HepG2 (cell line): ENCODE measurements around the gene MAN1A1. TPM values are rescaled to one million over a fixed set of nuclear protein-coding genes. Genes with fewer than 3 reads are reported as not detected.
A peak's percentile ranks its signal among the peaks of the same experiment; 100 is the strongest.

Experiments used
- ETV5 ChIP-seq: IDR thresholded peaks from 2 replicates; pipeline ENCODE4 v1.6.1; 2018; ENCODE audit warnings: missing biosample characterization, missing genetic modification reagents, inconsistent platforms, borderline replicate concordance
- FOXM1 ChIP-seq: sonication (generic); formaldehyde crosslinking; IDR thresholded peaks from 2 replicates; pipeline ENCODE4 v1.5.0; 2020; ENCODE audit warnings: missing genetic modification reagents
- IKZF1 ChIP-seq: fragments of 450-650 bp; IDR thresholded peaks from 2 replicates; pipeline ENCODE4 v1.7.1; 2016
- MTA1 ChIP-seq: sonication (generic); formaldehyde crosslinking; IDR thresholded peaks from 2 replicates; pipeline ENCODE4 v1.4.0; 2020; ENCODE audit warnings: missing genetic modification reagents, mild to moderate bottlenecking, borderline replicate concordance
- MXD3 ChIP-seq: IDR thresholded peaks from 2 replicates; pipeline ENCODE4 v1.6.1; 2016; ENCODE audit warnings: mild to moderate bottlenecking, missing biosample characterization, missing genetic modification reagents
- NFE2L2 ChIP-seq: fragments of 150-350 bp; IDR thresholded peaks from 2 replicates; pipeline ENCODE4 v1.6.1; 2014; ENCODE audit warnings: low read length
- PHF21A ChIP-seq: sonication (generic); formaldehyde crosslinking; IDR thresholded peaks from 2 replicates; pipeline ENCODE4 v1.5.0; 2020; ENCODE audit warnings: mild to moderate bottlenecking, missing genetic modification reagents
- PRMT3 ChIP-seq: sonication (generic); formaldehyde crosslinking; IDR thresholded peaks from 2 replicates; pipeline ENCODE4 v1.8.1; 2022; ENCODE audit warnings: low read depth, mild to moderate bottlenecking, moderate library complexity, missing genetic modification reagents, borderline replicate concordance
- RAD51 ChIP-seq: fragments of 450-650 bp; IDR thresholded peaks from 2 replicates; pipeline ENCODE4 v1.6.1; 2016; ENCODE audit warnings: borderline replicate concordance
- RXRB ChIP-seq: IDR thresholded peaks from 2 replicates; pipeline ENCODE4 v1.6.1; 2016; ENCODE audit warnings: borderline replicate concordance, missing genetic modification reagents, missing compliant biosample characterization
- SIX1 ChIP-seq: sonication (generic); formaldehyde crosslinking; IDR thresholded peaks from 2 replicates; pipeline ENCODE4 v1.4.0; 2020; ENCODE audit warnings: missing genetic modification reagents, borderline replicate concordance
- SKI ChIP-seq: fragments of 450-650 bp; IDR thresholded peaks from one replicate; pipeline ENCODE4 v1.6.1; 2018; ENCODE audit warnings: mild to moderate bottlenecking; ENCODE audit not compliant: partially characterized antibody
- SMC3 ChIP-seq: IDR thresholded peaks from 2 replicates; pipeline ENCODE4 v1.6.1; 2011; ENCODE audit warnings: low read length, improper control_type of control experiment
- TAF15 ChIP-seq: fragments of 200-400 bp; formaldehyde crosslinking; IDR thresholded peaks from one replicate; pipeline ENCODE4 v1.6.1; 2018; ENCODE audit warnings: mild to moderate bottlenecking, low read depth, low read length; ENCODE audit not compliant: poor library complexity, severe bottlenecking
- TBL1XR1 ChIP-seq: fragments of 150-350 bp; IDR thresholded peaks from 2 replicates; pipeline ENCODE4 v1.6.1; 2014; ENCODE audit warnings: borderline replicate concordance, low read length; ENCODE audit not compliant: partially characterized antibody
- TEAD3 ChIP-seq: optimal IDR thresholded peaks from 2 replicates; pipeline ENCODE3; 2016; ENCODE audit warnings: borderline replicate concordance
- TOPORS ChIP-seq: sonication (generic); formaldehyde crosslinking; IDR thresholded peaks from 2 replicates; pipeline ENCODE4 v1.8.0; 2023; ENCODE audit warnings: mild to moderate bottlenecking, missing genetic modification reagents
- XBP1 ChIP-seq: sonication (generic); formaldehyde crosslinking; IDR thresholded peaks from 2 replicates; pipeline ENCODE4 v1.5.0; 2020; ENCODE audit warnings: missing genetic modification reagents
- ZBTB1 ChIP-seq: sonication (generic); formaldehyde crosslinking; IDR thresholded peaks from 2 replicates; pipeline ENCODE4 v1.4.0; 2020; ENCODE audit warnings: missing genetic modification reagents, borderline replicate concordance
- ZBTB7A ChIP-seq: sonication (generic); formaldehyde crosslinking; IDR thresholded peaks from 2 replicates; pipeline ENCODE4 v1.8.0; 2022; ENCODE audit warnings: mild to moderate bottlenecking, missing genetic modification reagents
- ZFP41 ChIP-seq: sonication (generic); formaldehyde crosslinking; IDR thresholded peaks from 2 replicates; pipeline ENCODE4 v1.4.0; 2020; ENCODE audit warnings: mild to moderate bottlenecking, missing genetic modification reagents, borderline replicate concordance
- ZKSCAN5 ChIP-seq: sonication (generic); formaldehyde crosslinking; IDR thresholded peaks from 2 replicates; pipeline ENCODE4 v1.5.1; 2020; ENCODE audit warnings: mild to moderate bottlenecking, missing genetic modification reagents
- ZNF10 ChIP-seq: sonication (generic); formaldehyde crosslinking; IDR thresholded peaks from 2 replicates; pipeline ENCODE4 v1.4.0; 2020; ENCODE audit warnings: mild to moderate bottlenecking, low read depth, missing genetic modification reagents, borderline replicate concordance
- ZNF18 ChIP-seq: sonication (generic); formaldehyde crosslinking; IDR thresholded peaks from 2 replicates; pipeline ENCODE4 v1.8.0; 2022; ENCODE audit warnings: mild to moderate bottlenecking, missing genetic modification reagents; ENCODE audit not compliant: insufficient replicate concordance
- ZNF234 ChIP-seq: sonication (generic); formaldehyde crosslinking; conservative IDR thresholded peaks from 2 replicates; pipeline ENCODE4 v1.5.1; 2020; ENCODE audit warnings: mild to moderate bottlenecking, missing genetic modification reagents
- ZNF253 ChIP-seq: sonication (generic); formaldehyde crosslinking; IDR thresholded peaks from 2 replicates; pipeline ENCODE4 v1.8.0; 2022; ENCODE audit warnings: mild to moderate bottlenecking, missing genetic modification reagents, borderline replicate concordance
- ZNF260 ChIP-seq: sonication (generic); formaldehyde crosslinking; IDR thresholded peaks from 2 replicates; pipeline ENCODE4 v1.4.0; 2020; ENCODE audit warnings: missing genetic modification reagents, low read depth, mild to moderate bottlenecking, borderline replicate concordance
- ZNF496 ChIP-seq: sonication (generic); formaldehyde crosslinking; IDR thresholded peaks from 2 replicates; pipeline ENCODE4 v1.8.1; 2023; ENCODE audit warnings: mild to moderate bottlenecking, moderate library complexity, missing genetic modification reagents; ENCODE audit not compliant: insufficient replicate concordance
- ZNF775 ChIP-seq: sonication (generic); formaldehyde crosslinking; IDR thresholded peaks from 2 replicates; pipeline ENCODE4 v1.4.0; 2020; ENCODE audit warnings: missing genetic modification reagents, mild to moderate bottlenecking, moderate library complexity, borderline replicate concordance
- ZNF780A ChIP-seq: sonication (generic); formaldehyde crosslinking; IDR thresholded peaks from 2 replicates; pipeline ENCODE4 v1.8.0; 2022; ENCODE audit warnings: mild to moderate bottlenecking, missing genetic modification reagents, moderate library complexity
- ZNF878 ChIP-seq: sonication (generic); formaldehyde crosslinking; IDR thresholded peaks from 2 replicates; pipeline ENCODE4 v1.8.1; 2023; ENCODE audit warnings: mild to moderate bottlenecking, missing genetic modification reagents, moderate library complexity
- ZNF891 ChIP-seq: sonication (generic); formaldehyde crosslinking; IDR thresholded peaks from 2 replicates; pipeline ENCODE4 v1.5.0; 2020; ENCODE audit warnings: mild to moderate bottlenecking, missing genetic modification reagents
- polyA plus RNA-seq, 8 experiments: library from polyadenylated mRNA; depleted of rRNA in 3 of 8; stranded (reverse) in 7 of 8; unstranded in 1 of 8; fragments of >200 nt; fragmentation: Illumina TruSeq in 4 of 8; extraction: Trizol in 4 of 8; gene quantifications; 2 replicates each; pipeline versions ENCODE4 v1.2.1 to v1.2.3, GENCODE V29; 2011 to 2016; ENCODE audit warnings: low read depth in 4 of 8, missing spikeins in 1 of 8, mixed read lengths in 1 of 8; ENCODE audit not compliant: insufficient read depth in 1 of 8
- total RNA-seq, 5 experiments: library from RNA; depleted of rRNA; stranded (reverse); fragments of >200 nt; fragmentation: Illumina TruSeq; extraction: Trizol; gene quantifications; 2 replicates each; pipeline ENCODE4 v1.2.3, GENCODE V29; 2016; ENCODE audit warnings: low read depth in 1 of 5

Gene MAN1A1
- total and polyA plus RNA-seq, 2 of the 13 experiments (the other 11 are each of a cell fraction or from before 2014, with no cell fraction given), result 156 to 236 TPM

GRCh38 chr6:119348096-119348747, 1.3 kb downstream of the MAN1A1 start (continued):
- TF ChIP-seq PRMT3 (CRISPR knock-in tag) (no peak), ZNF18 (CRISPR knock-in tag) (no peak), SKI (peak; percentile 78), ZKSCAN5 (CRISPR knock-in tag) (no peak), ZNF775 (CRISPR knock-in tag) (no peak), ZNF780A (CRISPR knock-in tag) (no peak), ETV5 (CRISPR knock-in tag) (no peak), ZBTB7A (no peak; the same call in 1 of the 2 replicates), ZNF260 (CRISPR knock-in tag) (no peak), IKZF1 (no peak), XBP1 (CRISPR knock-in tag) (no peak), ZNF878 (CRISPR knock-in tag) (no peak), TOPORS (CRISPR knock-in tag) (no peak; the same call in 1 of the 2 replicates), ZNF10 (no peak), TEAD3 (no peak), SIX1 (no peak), RXRB (CRISPR knock-in tag) (peak; percentile 22; the same call in 1 of the 2 replicates), NFE2L2 (no peak), ZFP41 (peak; percentile 70; the same call in 1 of the 2 replicates), SMC3 (no peak), MTA1 (CRISPR knock-in tag) (0 out of 2 replicates have a peak, but pooled peaks have one; percentile 62), PHF21A (peak; percentile 14; the same call in 1 of the 2 replicates), TAF15 (no peak), ZNF234 (CRISPR knock-in tag) (no peak; the same call in 1 of the 2 replicates), RAD51 (no peak), FOXM1 (CRISPR knock-in tag) (no peak), ZNF496 (CRISPR knock-in tag) (no peak), ZBTB1 (CRISPR knock-in tag) (no peak), TBL1XR1 (peak; percentile 65), ZNF891 (peak; percentile 55; the same call in 1 of the 2 replicates), ZNF253 (CRISPR knock-in tag) (no peak), MXD3 (CRISPR knock-in tag) (no peak)
